WERI-Rb-1 (cell line): ENCODE measurements around the gene PAQR5.
"Not testable (repeated sequence)": the region's sequence is repeated elsewhere in the genome, so short reads cannot be mapped to it uniquely, and the experiment has no call there.

Experiments
- DNase-seq: peaks from one replicate; pipeline ENCODE4 v3.0.0-alpha.2; 2020
- H3K27ac ChIP-seq: fragments of 250-450 bp; sonication (Bioruptor Pico); 2 replicates; pipeline ENCODE4 v1.5.1; 2020; ENCODE audit warnings: mild to moderate bottlenecking, moderate library complexity
- H3K27me3 ChIP-seq: fragments of 250-450 bp; sonication (Bioruptor Pico); 2 replicates; pipeline ENCODE4 v1.5.1; 2021; ENCODE audit warnings: mild to moderate bottlenecking, low read depth, moderate library complexity; ENCODE audit not compliant: insufficient read depth, severe bottlenecking
- H3K36me3 ChIP-seq: fragments of 250-450 bp; sonication (Bioruptor Pico); 2 replicates; pipeline ENCODE4 v1.5.1; 2020; ENCODE audit warnings: mild to moderate bottlenecking, moderate library complexity
- H3K4me3 ChIP-seq: 2 replicates; pipeline ENCODE4 v1.5.1; 2011; ENCODE audit warnings: low read depth, mild to moderate bottlenecking, control low read depth, low read length
- H3K9me3 ChIP-seq: fragments of 250-450 bp; sonication (Bioruptor Pico); 2 replicates; pipeline ENCODE4 v1.5.1; 2021; ENCODE audit warnings: mild to moderate bottlenecking, moderate library complexity; ENCODE audit not compliant: severe bottlenecking
- CTCF ChIP-seq: IDR thresholded peaks from 2 replicates; pipeline ENCODE4 v1.5.1; 2011; ENCODE audit warnings: low read depth, mild to moderate bottlenecking, control low read depth, inconsistent platforms, low read length

PAQR5 gene

GRCh38 chr15:69375151-69375790 is 76.6 kb downstream of the PAQR5 start:
- Histone ChIP-seq H3K9me3 (peaks cover 3% of the 10 kb centered on the region), H3K4me3 (no peak overlapping the region), H3K36me3 (no peaks in the 10 kb centered on the region), H3K27me3 (no peaks in the 10 kb centered on the region), H3K27ac (no peak overlapping the region)
- DNase-seq, result no peak
- no peak for TF ChIP-seq CTCF

GRCh38 chr15:69377216-69377970 is 78.7 kb downstream of the PAQR5 start:
- Histone ChIP-seq H3K27ac (no peak overlapping the region), H3K27me3 (no peaks in the 10 kb centered on the region)

GRCh38 chr15:69380100-69380725 is 81.5 kb downstream of the PAQR5 start:
- Histone ChIP-seq H3K36me3 (no peaks in the 10 kb centered on the region), H3K9me3 (no peaks in the 10 kb centered on the region), H3K27ac (no peak overlapping the region), H3K27me3 (no peaks in the 10 kb centered on the region), H3K4me3 (no peak overlapping the region)
- TF ChIP-seq CTCF, result peak; percentile 73
- DNase-seq, result peak; percentile 44

More at GRCh38 chr15:69377216-69377970, 78.7 kb downstream of the PAQR5 start:
- H3K36me3 ChIP-seq, result no peaks in the 10 kb centered on the region
- H3K4me3 ChIP-seq, result no peak overlapping the region
- no peak for DNase-seq
- H3K9me3 ChIP-seq, result peaks cover 3% of the 10 kb centered on the region
- TF ChIP-seq CTCF, result no peak

- TF ChIP-seq CTCF, result no peak
- Histone ChIP-seq H3K4me3 (no peak overlapping the region), H3K36me3 (no peaks in the 10 kb centered on the region)
These were observed 82.0 kb downstream of the PAQR5 start for GRCh38 chr15:69380726-69381105.

GRCh38 chr15:69382176-69382575 is 83.5 kb downstream of the PAQR5 start:
- DNase-seq, H3K4me3 ChIP-seq, H3K27me3 ChIP-seq, H3K27ac ChIP-seq, H3K36me3 ChIP-seq, H3K9me3 ChIP-seq: not testable (repeated sequence)

More at GRCh38 chr15:69380726-69381105, 82.0 kb downstream of the PAQR5 start:
- no peak overlapping the region for H3K27ac ChIP-seq
- no peaks in the 10 kb centered on the region for H3K27me3 ChIP-seq
- no peak for DNase-seq
- no peaks in the 10 kb centered on the region for H3K9me3 ChIP-seq

- H3K27me3 ChIP-seq, result not testable (repeated sequence)
These were observed 85.4 kb downstream of the PAQR5 start for GRCh38 chr15:69384066-69384465.

More at GRCh38 chr15:69384066-69384465, 85.4 kb downstream of the PAQR5 start:
- not testable (repeated sequence) for H3K36me3 ChIP-seq, H3K9me3 ChIP-seq, H3K4me3 ChIP-seq, H3K27ac ChIP-seq, DNase-seq
